GM18498 (cell line): ENCODE data around the gene PAQR4.
"Not testable (repeated sequence)": the region's sequence is repeated elsewhere in the genome, so short reads cannot be mapped to it uniquely, and the experiment has no call there.

Experiments
- ATAC-seq: cut with Tn5 transposase; IDR thresholded peaks from one replicate; pipeline ENCODE4 v1.9.1; 2021; ENCODE audit warnings: mild to moderate bottlenecking, moderate library complexity; ENCODE audit not compliant: unreplicated experiment

The PAQR4 gene

GRCh38 chr16:2942045-2942444 lies 27.1 kb upstream of the PAQR4 start:
- no peak for ATAC-seq

- not testable (repeated sequence) for ATAC-seq
Measured at GRCh38 chr16:2943716-2944115, 25.4 kb upstream of the PAQR4 start.

GRCh38 chr16:2946649-2947048 lies 22.5 kb upstream of the PAQR4 start:
- ATAC-seq: no peak

GRCh38 chr16:2948807-2949704 lies 20.1 kb upstream of the PAQR4 start:
- no peak for ATAC-seq

- no peak for ATAC-seq
Measured at GRCh38 chr16:2949705-2950352, 19.3 kb upstream of the PAQR4 start.

- no peak for ATAC-seq
Measured at GRCh38 chr16:2950353-2950724, 18.8 kb upstream of the PAQR4 start.

GRCh38 chr16:2950773-2951172 lies 18.4 kb upstream of the PAQR4 start:
- no peak for ATAC-seq

GRCh38 chr16:2952679-2953078 lies 16.5 kb upstream of the PAQR4 start:
- no peak for ATAC-seq

- no peak for ATAC-seq
Measured at GRCh38 chr16:2953706-2954627, 15.2 kb upstream of the PAQR4 start.

- no peak for ATAC-seq
Measured at GRCh38 chr16:2954656-2955381, 14.3 kb upstream of the PAQR4 start.

GRCh38 chr16:2955438-2955778 lies 13.7 kb upstream of the PAQR4 start:
- no peak for ATAC-seq

GRCh38 chr16:2955779-2956578 lies 13.2 kb upstream of the PAQR4 start:
- no peak for ATAC-seq

GRCh38 chr16:2956579-2956956 lies 12.6 kb upstream of the PAQR4 start:
- no peak for ATAC-seq

- ATAC-seq: no peak
Measured at GRCh38 chr16:2959206-2959605, 9.9 kb upstream of the PAQR4 start.

- no peak for ATAC-seq
Measured at GRCh38 chr16:2960183-2961010, 8.8 kb upstream of the PAQR4 start.

GRCh38 chr16:2962334-2963073 lies 6.6 kb upstream of the PAQR4 start:
- ATAC-seq: no peak

GRCh38 chr16:2963074-2963722 lies 6.0 kb upstream of the PAQR4 start:
- no peak for ATAC-seq
